ELR (cell line): ENCODE measurements around the gene HSPA1L.
"Not testable (repeated sequence)": the region's sequence is repeated elsewhere in the genome, so short reads cannot be mapped to it uniquely, and the experiment has no call there.

Source experiments
- DNase-seq: peaks from one replicate; pipeline ENCODE4 v3.0.0-alpha.2; 2015; ENCODE audit warnings: low read depth

Gene HSPA1L

DNA sequence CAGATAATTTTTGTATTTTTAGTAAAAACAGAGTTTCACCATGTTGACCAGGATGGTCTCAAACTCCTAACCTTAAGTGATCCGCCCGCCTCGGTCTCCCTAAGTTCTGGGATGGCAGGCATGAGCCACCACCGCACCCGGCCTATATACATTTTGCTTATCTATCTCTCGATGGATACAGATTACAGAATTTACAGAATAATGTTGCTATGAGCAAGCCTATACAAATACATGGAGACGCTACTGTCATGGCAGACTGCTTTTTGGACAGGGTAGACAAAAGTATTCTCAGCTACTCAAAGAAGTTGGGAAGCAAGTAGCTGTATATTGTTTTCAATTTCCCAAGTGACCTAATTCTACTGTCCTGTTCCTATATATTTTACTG lies 1.6 kb downstream of the HSPA1L start:
- no peak for DNase-seq

DNA sequence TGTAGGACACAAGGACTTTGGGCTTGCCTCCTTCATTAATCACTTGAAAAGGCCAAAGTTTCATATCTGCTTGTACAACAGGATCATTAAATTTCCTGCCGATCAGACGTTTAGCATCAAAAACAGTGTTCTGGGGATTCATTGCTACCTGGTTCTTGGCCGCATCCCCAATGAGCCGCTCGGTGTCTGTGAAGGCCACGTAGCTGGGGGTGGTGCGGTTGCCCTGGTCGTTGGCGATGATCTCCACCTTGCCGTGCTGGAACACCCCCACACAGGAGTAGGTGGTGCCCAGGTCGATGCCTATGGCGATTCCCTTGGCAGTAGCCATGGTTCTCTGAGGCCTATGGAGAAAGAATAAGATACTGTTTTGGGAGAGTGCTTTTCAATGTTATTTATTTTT lies 3.4 kb downstream of the HSPA1L start:
- DNase-seq = no peak

DNA sequence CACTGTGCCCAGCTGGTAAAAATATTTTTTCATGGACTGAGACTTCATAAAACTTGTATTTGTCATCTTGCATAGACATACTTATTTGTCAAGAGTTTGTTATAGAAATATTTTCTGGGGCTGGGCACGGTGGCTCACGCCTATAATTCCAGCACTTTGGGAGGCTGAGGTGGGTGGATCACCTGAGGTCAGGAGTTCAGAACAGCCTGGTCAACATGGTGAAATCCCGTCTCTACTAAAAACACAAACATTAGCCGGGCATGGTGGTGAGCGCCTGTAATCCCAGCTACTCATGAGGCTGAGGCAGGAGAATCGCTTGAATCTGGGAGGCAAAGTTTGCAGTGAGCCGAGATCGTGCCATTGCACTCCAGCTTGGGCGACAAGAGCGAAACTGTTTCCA lies 6.5 kb downstream of the HSPA1L start:
- DNase-seq = not testable (repeated sequence)

DNA sequence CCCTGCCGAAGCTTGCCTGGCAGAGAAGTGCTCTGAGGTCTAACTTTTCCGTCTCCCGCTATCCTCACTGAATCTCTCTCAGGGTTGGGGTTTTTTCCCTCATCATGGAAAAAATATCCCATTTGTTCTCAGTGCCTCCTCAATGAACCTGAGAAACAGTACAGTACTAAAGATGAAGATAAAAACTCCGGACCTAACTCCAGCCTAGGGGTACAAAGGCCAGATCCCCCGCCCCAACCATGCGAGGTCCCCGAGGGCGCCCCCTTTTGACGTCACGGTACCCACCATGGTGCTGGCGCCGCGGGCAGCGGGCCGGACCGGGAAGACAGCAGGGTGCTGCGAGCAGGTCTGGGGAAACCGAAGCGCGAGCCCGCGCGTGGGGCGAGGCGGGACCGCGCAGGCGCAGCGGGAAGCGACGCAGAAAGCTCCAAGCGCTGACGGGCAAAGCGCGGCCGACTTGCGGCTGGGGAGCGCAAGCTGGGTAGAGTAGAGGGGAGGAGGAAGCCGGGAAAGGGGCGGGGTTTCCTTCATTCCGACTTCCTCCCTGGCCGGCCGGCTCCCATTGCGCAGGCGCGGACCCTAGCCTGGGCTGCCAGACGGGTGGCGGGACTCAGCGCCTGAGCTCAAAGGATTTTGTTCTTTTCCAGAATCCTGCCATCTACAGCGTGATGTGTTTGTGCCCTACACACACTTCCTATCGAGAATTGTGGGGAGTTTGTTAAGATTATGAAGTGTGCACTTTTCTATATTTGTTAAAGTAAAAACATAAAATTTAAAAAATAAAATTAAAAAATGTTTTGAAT lies 8.4 kb downstream of the HSPA1L start, which contains the start of gene LSM2:
Gene LSM2, minus strand, starts transcription at position 497 of the 803 bp plus-strand sequence. Its CDS starts 209 bp downstream, at position 288.
- DNase-seq = peak; percentile 97

DNA sequence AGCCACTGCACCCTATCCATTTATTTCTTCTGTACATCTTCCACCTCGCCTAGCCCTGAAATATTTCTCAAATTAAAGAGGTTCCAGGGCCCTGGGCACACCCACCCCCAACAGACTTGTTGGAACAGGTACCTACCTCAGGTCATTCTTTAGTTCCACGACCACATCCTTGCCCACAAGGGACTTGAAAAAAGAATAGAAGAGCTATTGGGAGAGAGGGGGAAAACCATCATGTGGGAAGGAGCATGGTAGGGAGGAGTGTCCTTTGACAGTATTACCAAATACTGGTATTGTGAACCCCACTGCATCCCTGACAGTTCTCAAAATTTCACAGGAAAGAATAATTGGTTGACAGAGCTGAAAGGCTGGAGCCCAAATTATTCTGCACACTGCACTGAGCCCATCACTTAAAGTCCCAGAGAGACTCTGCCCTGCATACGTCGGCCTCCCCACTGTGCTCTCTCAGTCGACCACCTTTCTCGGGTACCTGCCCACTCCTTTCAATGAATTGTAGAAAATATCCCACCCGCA lies 9.1 kb downstream of the HSPA1L start:
- no peak for DNase-seq

DNA sequence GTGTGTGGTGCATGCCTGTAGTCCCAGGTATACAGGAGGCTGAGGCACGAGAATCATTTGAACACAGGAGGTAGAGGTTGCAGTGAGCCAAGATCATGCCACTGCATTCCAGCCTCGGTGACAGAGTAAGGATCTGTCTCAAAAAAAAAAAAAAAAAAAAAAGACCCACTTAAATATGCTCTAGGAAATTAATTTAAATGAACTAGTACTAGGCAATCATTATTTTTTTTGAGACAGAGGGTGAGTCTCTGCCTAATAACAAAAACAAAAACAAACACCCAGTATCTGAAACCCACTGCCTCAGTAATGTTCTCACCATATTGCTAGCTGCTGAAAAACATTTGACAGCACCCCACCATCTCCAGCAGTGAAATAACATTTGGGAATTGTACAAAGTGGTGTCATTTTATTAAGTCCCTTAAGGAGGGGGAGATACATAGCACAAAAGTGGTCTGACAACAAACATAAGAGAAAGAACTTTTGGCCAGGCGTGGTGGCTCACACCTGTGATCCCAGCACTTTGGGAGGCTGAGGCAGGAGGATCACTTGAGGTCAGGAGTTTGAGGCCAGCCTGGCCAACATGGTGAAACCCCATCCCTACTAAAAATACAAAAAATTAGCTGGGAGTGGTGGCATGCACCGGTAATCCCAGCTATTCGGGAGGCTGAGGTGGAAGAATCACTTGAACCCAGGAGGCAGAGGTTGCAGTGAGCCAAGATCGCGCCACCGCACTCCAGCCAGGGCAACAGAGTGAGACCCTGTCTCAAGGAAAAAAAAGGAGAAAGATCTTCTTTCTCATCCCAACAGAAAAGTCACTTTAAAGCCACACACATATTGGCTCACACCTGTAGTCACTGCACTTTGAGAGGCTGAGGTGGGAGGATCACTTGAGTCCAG lies 13.8 kb downstream of the HSPA1L start:
- DNase-seq = not testable (repeated sequence)

DNA sequence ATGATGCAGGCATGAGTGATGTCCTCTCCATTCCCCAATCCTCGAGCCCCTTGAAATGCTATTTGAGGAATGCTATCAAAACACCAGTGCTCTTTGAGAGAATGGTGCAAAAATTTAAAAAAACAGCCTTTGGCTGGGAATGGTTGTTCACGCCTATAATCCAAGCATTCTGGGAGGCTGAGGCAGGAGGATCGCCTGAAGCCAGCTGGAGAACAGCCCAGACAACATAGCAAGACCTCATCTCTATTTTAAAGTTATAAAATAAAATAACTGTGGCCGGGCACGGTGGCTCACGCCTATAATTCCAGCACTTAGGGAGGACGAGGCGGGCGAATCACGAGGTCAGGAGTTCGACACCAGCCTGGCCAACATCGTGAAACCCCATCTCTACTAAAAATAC lies 15.3 kb downstream of the HSPA1L start:
- DNase-seq = no peak

DNA sequence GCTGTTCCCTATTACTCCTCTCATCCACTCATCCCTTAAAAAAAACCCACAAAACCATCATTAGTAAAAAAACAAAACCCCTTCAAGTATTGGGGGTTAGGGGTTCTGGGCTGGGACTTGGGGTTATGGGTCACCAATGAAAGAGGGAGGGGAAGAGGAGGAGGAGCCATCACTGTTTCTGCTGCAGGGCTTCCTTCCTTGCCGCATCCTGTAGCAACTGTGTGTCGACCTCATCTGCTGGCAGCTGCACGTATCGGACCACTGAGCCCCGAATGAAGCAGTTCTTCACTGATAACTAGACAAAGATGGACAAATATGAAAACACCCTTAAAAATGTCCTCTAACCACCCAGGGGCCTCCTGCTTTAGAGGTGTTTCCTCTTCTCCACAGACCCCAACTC lies 17.5 kb downstream of the HSPA1L start:
- DNase-seq = no peak

DNA sequence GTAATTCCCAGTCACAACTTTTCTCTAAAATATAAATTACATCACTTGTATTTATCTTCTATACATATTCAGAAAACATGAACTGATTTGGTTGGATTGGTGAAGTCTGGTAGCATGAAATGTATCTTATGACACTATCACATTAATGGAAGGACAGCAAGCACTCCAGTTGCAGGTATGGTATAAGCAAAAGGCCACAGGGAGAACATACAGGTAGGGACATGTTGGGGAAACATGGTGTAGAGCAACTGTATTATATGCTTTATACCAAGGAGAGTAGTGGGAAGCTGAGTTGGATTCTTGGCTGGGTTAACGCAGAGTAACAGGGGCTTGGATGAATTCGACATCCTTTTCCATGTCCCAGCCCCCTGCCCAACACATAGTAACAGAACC lies 18.1 kb downstream of the HSPA1L start:
- DNase-seq = no peak

DNA sequence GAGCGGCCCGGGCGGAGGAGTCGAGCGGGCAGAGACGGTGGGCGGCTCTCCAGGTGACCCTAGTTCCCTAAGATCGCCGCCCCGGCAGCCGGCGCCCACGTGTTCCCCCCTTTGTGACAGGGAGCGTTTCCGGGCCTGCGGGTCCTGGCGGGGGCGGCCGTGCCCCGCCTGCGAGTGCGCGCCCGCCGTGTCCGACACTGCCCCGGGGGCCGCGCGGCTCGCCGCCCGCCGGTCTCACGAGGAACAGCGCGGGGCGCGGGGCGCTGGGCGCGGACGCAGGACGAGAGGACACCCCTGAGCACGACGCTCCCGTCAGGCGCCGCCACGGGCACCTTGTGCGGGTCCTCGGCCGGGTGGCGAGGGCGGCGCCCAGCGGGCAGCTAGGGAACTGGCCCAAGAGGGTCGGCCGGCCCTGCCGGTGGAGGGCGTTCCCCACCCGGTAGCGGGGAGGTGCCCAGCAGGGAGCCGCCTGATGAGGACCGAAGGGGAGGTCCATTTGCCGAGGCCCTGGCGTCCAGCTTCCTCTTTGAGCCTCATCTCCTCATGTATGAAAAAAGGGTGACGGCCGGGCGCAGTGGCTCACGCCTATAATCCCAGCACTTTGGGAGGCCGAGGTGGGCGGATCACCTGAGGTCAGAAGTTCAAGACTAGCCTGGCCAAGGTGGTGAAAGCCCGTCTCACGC lies 19.3 kb downstream of the HSPA1L start, which contains the start of gene VARS1:
Gene VARS1, minus strand, starts transcription at position 137 of the 683 bp plus-strand sequence. CDS start 535 bp downstream, outside the sequence.
- peak; percentile 96 for DNase-seq

DNA sequence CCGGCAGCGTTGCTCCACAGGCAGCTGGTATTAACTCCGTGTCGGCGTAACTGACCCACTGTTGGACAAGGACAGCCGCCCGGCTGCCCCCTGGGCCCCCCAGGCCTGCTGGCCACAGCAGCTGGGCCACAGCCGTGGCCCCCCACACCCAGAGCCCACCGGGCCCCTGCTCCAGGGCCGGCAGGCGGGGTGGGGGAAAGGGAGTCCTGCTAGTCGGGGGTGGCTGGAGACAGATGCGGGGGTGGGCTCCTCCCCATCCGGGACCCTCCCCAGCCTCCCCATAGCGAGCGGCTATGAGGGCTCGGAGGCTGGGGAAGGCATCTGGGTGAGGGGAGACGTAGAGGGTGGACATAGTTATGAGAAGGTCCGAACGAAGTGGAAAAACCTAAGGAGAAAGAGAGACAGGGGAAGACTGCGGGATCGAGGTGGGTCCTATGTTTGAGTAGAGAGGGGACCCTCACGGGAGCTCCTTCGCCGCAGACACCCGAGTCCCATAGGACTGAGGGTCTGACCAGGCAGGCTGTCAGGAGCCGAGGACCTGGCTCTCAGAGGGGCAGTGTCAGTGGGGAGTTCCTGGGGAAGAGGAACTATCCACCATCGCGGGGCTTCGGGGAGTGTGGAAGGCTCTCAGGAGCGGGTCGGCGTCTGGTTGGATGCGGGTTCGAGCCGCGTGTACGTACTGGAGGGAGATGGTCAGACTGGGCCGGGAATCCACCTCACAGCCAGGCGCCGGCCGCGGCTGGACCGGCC lies 20.0 kb downstream of the HSPA1L start:
- no peak for DNase-seq

DNA sequence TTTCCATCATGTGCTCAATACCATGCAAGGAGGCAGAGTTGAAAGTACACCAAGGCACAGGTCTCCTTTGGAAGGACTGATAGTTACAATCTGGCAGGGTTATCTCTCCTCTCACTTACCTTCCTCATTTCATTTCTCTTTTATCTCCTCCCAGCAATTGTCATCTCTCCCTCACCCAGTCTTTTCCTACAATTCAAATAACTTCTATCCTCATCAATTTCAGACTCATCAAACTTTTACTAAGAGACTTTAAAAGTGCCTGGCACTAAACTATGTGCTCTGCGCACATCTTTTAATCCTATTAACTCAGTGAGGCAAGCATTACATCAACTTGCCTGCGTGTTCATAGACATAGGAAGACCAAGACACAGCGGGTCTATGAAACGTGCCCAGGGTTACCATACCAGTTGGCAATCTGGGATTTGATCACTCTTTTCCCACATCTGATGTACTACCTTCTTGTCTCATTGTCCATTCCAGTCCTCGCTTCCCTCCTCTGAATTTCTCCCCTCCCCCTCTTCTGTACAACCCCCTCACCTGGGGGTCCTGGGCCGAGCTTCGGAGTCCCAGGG lies 20.7 kb downstream of the HSPA1L start:
- peak; percentile 57 for DNase-seq

DNA sequence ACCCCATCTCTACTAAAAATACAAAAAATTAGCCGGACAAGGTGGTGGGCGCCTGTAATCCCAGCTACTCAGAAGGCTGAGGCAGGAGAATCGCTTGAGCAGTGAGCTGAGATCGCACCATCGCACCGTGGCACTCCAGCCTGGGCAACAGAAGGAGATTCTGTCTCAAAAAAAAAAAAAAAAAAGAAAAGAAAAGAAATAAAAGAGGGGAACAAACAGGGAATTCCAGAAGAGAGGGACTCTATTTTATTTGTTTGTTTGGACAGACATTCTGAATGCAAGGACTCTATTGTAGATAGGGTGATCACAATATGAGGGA lies 21.2 kb downstream of the HSPA1L start:
- DNase-seq = not testable (repeated sequence)

DNA sequence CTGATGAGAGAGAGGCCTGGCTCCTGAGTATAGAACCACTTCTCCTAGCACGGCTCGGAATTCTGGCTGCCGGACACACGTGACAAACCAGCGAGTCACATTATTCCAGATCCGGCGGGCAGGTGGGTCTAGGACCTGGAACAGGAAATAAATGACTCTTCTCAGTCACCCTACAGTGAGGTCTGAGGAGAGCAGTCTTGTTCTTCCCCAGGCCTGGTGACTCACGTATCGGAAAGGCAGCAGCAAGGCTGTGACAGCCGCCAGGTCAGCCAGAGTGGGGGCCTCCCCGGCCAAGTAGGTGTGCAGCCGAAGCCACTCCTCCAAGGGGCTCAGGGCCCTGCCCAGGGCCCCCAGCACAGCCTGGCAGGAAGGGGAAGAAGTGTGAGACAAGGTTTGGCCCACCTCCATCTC lies 22.3 kb downstream of the HSPA1L start:
- peak; percentile 93 for DNase-seq

DNA sequence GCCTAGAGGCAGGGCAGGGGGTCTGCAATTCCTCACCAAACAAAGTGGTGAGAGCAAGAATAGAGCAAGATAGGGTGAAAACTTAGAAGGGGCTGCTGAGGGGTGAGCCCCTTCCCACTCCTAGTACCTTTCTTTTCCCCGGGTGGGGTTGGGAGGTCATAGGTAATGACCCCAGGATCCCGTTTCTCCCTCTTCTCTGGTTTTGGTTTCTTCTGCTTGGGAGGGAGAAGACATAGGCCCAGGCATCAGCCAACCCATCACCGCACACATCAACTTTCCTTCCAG lies 23.1 kb downstream of the HSPA1L start:
- DNase-seq = no peak

DNA sequence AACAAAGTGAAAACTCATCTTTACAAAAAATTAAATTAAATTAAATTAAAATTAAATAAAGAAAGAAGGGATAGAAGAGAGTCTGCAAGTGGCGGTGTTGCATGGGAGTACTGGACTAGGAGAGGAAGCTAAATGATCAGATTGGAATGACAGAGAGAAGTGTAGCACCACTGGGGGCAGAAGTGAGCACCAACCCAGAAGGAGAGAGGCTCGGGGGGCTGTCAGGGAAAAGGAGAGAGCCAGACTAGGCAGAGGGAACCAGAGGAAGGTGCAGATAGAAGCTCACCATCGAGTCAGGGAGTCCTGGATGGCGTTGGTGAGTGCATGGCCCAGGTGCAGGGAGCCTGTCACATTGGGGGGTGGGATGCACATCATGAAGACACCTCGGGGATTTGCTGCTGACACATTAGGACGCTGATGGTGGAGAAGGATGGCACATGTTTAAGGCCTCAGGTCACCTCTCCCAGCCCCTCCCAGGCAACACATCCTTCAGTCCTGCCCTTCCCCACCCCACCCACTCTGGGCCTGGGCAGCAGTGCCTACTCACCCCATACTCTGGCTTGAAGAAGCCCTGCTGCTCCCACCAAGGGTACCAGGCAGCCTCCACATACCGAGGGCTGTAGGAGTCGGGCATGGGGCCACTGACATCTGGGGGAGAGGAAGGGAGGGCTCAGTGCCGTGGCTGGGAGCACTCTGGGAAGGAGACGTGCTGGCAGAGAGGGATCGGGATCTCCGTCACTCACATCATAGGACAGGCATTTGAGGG lies 23.6 kb downstream of the HSPA1L start:
- DNase-seq = peak; percentile 75

DNA sequence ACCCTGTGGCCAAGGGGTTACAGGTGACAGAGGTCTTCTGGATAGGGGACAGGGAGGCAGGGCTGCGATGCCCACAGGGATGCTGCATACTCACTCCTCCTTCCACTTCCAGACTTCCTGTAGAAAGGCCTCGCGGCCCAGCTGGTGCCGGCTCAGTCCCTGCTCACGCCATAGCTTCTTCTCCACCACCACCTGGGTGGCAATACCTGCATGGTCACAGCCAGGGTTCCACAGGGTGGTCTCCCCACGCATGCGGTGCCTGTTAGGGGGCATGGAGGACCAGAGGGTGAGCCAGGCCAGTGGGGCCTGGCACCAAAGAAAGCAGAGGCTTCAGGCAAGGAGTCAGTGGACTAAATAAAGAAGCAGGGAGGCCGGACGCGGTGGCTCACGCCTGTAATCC lies 29.6 kb downstream of the HSPA1L start:
- DNase-seq = no peak

DNA sequence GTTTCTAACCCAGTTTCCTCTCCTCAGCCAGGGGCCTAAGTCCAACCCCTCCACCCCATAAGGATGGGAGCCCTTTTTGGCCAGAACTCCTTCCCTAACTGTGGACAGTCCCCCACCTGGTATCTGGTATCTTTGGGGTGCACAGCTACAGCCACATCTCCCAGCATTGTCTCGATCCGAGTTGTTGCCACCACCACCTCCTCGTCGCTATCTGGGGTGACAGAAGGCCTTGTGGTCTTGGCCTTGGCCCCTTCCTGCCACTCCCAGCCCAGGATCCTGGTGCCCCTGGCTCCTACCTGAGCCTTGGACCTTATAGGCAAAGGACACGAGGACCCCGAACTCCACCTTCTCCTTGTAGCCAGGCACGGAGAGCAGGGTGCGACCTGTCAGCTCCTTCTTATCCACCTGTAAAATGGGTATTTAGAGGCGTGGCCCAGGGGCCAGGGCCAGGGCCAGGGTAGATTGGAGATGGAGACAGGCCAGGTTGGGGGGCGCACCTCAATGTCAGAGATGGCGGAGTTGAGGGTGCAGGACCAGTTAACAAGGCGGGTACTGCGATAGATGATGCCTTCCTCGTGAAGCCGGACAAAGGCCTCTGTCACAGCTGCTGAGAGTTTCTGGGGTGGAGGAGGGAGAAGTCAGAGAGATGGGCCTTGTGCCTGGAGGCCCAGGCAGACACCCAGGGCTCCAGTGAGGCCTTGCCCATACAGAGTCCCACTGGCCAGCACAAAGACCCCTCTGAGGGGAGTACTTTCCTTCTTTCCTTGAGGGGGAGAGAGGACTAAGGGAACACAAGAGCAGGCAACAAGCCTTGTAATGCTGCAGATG lies 30.8 kb downstream of the HSPA1L start:
- DNase-seq = no peak

DNA sequence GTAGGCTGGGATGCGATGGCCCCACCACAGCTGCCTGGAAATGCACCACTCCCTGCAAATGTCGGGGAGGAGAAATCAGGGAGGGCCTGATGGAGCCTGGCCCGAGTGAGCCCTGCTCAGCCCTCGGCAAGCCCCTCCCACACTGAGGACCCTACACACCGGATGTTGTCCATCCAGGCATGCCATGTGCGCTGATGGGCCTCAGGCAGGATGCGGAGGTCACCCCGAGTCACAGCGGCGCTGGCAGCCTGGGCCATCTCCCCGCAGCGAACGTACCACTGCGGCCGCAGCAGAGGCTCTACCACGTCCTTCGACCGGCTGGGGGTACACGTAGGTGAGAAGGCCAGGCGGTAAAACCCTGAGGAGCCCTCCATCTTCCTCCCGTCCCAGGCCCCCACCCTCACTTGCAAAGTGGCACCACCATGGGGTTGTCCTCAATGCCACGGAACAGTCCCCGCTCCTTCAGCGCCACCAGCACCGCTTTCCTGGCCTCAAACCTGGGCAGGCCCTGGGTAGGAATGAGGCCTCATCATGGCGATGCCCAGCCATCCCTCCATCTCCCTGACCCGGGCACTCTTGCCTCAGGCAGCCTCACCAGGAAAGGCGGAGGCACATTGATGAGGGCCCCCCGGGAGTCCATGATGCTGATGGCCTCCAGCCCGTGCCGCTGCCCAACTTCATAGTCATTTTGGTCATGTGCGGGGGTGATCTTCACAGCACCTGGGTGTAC lies 32.8 kb downstream of the HSPA1L start:
- no peak for DNase-seq
